ENCODE data around the gene NPLOC4. TPM values are rescaled to one million over a fixed set of nuclear protein-coding genes. Genes with fewer than 3 reads are reported as not detected.

Gene NPLOC4
- total RNA-seq, 6 donors from 2014 or later, result 59.9 to 373 (median 87.4) TPM

GRCh38 chr17:81683584-81684441, 46.9 kb upstream of the NPLOC4 start, which contains the start of the genes ARL16 and HGS:
Gene ARL16 (minus strand): TSS chr17:81683797. CDS start chr17:81683753, 44 bp downstream.
Gene HGS (plus strand): TSS chr17:81684011. CDS start chr17:81684067, 56 bp downstream.
- TF ChIP-seq EP300 (IDR thresholded peaks at IDR 0.05), result no peak
- peak in 3 of 4 donors; percentile 67 to 91 (median 89) for TF ChIP-seq POLR2A (IDR thresholded peaks at IDR 0.05)
- peak in 1 of 6 experiments; percentile 5 for TF ChIP-seq CTCF (IDR thresholded peaks at IDR 0.05)
- peak; percentile 72 to 79 for TF ChIP-seq POLR2AphosphoS5 (IDR thresholded peaks at IDR 0.05)
- H3K36me3 ChIP-seq, result peaks cover 15 to 47% (median 31%) of the 10 kb centered on the region in 4 donors
- peak; percentile 98 for ATAC-seq (ENCODE audit: low FRiP score in 2 of 2)
- no peaks in the 10 kb centered on the region for H3K27me3 ChIP-seq
- 0% methylated on average over 22 to 49 of the region's 112 CpGs for WGBS, 2 donors
- peak; percentile 96 to 99 for DNase-seq
- peaks cover 22 to 38% (median 28%) of the 10 kb centered on the region in 4 donors for H3K4me1 ChIP-seq
- peak within 1 kb of the TSS; percentile 88 to 100 (median 92) for H3K4me3 ChIP-seq
- no peaks in the 10 kb centered on the region for H3K9me3 ChIP-seq
- H3K27ac ChIP-seq, result peak within 1 kb of the TSS; percentile 82 to 93 (median 88)

GRCh38 chr17:81683208-81683583, 46.3 kb upstream of the NPLOC4 start:
- Histone ChIP-seq H3K4me1 (peaks cover 22 to 38% (median 28%) of the 10 kb centered on the region in 4 donors), H3K27ac (peak overlapping the region; percentile 82 to 93 (median 88)), H3K36me3 (peaks cover 9 to 40% (median 24%) of the 10 kb centered on the region in 4 donors), H3K4me3 (peak overlapping the region; percentile 88 to 100 (median 92)), H3K27me3 (no peaks in the 10 kb centered on the region), H3K9me3 (no peaks in the 10 kb centered on the region)
- DNase-seq, result no peak
- no peak for ATAC-seq (ENCODE audit: low FRiP score in 2 of 2)
- 1% methylated on average over 25 of the region's 37 CpGs; no CpG with 5 or more reads in 1 of the 2 donors for WGBS, 2 donors
- TF ChIP-seq POLR2A (IDR thresholded peaks at IDR 0.05), result no peak
- no peak for TF ChIP-seq EP300 (IDR thresholded peaks at IDR 0.05)
- no peak for TF ChIP-seq CTCF (IDR thresholded peaks at IDR 0.05)
- TF ChIP-seq POLR2AphosphoS5 (IDR thresholded peaks at IDR 0.05), result no peak

- H3K27me3 ChIP-seq, result no peaks in the 10 kb centered on the region
- no peaks in the 10 kb centered on the region for H3K9me3 ChIP-seq
- H3K27ac ChIP-seq, result peak overlapping the region; percentile 82 to 93 (median 88)
- TF ChIP-seq CTCF (IDR thresholded peaks at IDR 0.05) (no peak), POLR2A (IDR thresholded peaks at IDR 0.05) (no peak), POLR2AphosphoS5 (IDR thresholded peaks at IDR 0.05) (no peak), EP300 (IDR thresholded peaks at IDR 0.05) (no peak)
- H3K4me1 ChIP-seq, result peaks cover 22 to 38% (median 28%) of the 10 kb centered on the region in 4 donors
- ATAC-seq (ENCODE audit: low FRiP score in 2 of 2) (no peak), DNase-seq (no peak)
- peaks cover 9 to 35% (median 19%) of the 10 kb centered on the region in 4 donors for H3K36me3 ChIP-seq
- 42 to 47% methylated on average over 17 to 19 of the region's 19 CpGs for WGBS, 2 donors
- peak overlapping the region; percentile 88 to 100 (median 92) for H3K4me3 ChIP-seq
These were observed 45.8 kb upstream of the NPLOC4 start for GRCh38 chr17:81682565-81683207.

- Histone ChIP-seq H3K27me3 (no peaks in the 10 kb centered on the region), H3K9me3 (no peaks in the 10 kb centered on the region), H3K4me1 (peaks cover 22 to 38% (median 27%) of the 10 kb centered on the region in 4 donors), H3K36me3 (peaks cover 2 to 25% (median 9%) of the 10 kb centered on the region in 4 donors), H3K27ac (no peak overlapping the region), H3K4me3 (no peak overlapping the region)
- 83 to 92% methylated on average over 9 to 17 of the region's 17 CpGs for WGBS, 2 donors
- DNase-seq (no peak), ATAC-seq (ENCODE audit: low FRiP score in 2 of 2) (no peak)
- no peak for TF ChIP-seq POLR2A (IDR thresholded peaks at IDR 0.05)
- no peak for TF ChIP-seq POLR2AphosphoS5 (IDR thresholded peaks at IDR 0.05)
- no peak for TF ChIP-seq EP300 (IDR thresholded peaks at IDR 0.05)
- no peak for TF ChIP-seq CTCF (IDR thresholded peaks at IDR 0.05)
These were observed 44.8 kb upstream of the NPLOC4 start for GRCh38 chr17:81681672-81682071.
